ENCODE data around the gene WDR64.

- TF ChIP-seq CTCF (conservative IDR thresholded peaks at IDR 0.05; ENCODE audit: low read depth, low read length) (no peak), POLR2A (IDR thresholded peaks at IDR 0.05; ENCODE audit: low read depth, low read length) (no peak), RFX5 (IDR thresholded peaks at IDR 0.05; ENCODE audit: low read depth, low read length) (no peak), MAZ (IDR thresholded peaks at IDR 0.05; ENCODE audit: borderline replicate concordance, low read depth, low read length) (no peak), RAD21 (IDR thresholded peaks at IDR 0.05; ENCODE audit: low read length) (no peak), ELK1 (IDR thresholded peaks at IDR 0.05; ENCODE audit: borderline replicate concordance, low read depth, low read length) (no peak), USF2 (IDR thresholded peaks at IDR 0.05; ENCODE audit: low read depth, low read length) (no peak), RCOR1 (IDR thresholded peaks at IDR 0.05; ENCODE audit: insufficient replicate concordance, low read length) (no peak), CEBPB (IDR thresholded peaks at IDR 0.05; ENCODE audit: low read depth, low read length) (no peak)
These were observed 72.8 kb downstream of the WDR64 start for GRCh38 chr1:241724741-241725356.
